B cell (primary cell): ENCODE measurements around the gene SLITRK2.

Experiments
- EZH2 ChIP-seq: IDR thresholded peaks from 2 replicates; pipeline ENCODE4 v1.6.1; 2012; ENCODE audit warnings: borderline replicate concordance, low read depth, mild to moderate bottlenecking, moderate library complexity, low read length; ENCODE audit not compliant: insufficient read depth, poor library complexity, severe bottlenecking
- TF ChIP-seq, protein P1 (sequence below): fragments of 200-600 bp; IDR thresholded peaks from one replicate; pipeline ENCODE4 v1.8.0; 2022; ENCODE audit warnings: antibody characterized with exemption, mild to moderate bottlenecking

GRCh38 chrX:145832796-145833195, 15.2 kb downstream of the SLITRK2 start:
- TF ChIP-seq, protein P1, sequence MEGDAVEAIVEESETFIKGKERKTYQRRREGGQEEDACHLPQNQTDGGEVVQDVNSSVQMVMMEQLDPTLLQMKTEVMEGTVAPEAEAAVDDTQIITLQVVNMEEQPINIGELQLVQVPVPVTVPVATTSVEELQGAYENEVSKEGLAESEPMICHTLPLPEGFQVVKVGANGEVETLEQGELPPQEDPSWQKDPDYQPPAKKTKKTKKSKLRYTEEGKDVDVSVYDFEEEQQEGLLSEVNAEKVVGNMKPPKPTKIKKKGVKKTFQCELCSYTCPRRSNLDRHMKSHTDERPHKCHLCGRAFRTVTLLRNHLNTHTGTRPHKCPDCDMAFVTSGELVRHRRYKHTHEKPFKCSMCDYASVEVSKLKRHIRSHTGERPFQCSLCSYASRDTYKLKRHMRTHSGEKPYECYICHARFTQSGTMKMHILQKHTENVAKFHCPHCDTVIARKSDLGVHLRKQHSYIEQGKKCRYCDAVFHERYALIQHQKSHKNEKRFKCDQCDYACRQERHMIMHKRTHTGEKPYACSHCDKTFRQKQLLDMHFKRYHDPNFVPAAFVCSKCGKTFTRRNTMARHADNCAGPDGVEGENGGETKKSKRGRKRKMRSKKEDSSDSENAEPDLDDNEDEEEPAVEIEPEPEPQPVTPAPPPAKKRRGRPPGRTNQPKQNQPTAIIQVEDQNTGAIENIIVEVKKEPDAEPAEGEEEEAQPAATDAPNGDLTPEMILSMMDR: no peak
- TF ChIP-seq EZH2: no peak
